Ishikawa (cell line): ENCODE results near the gene NR3C2.

ENCODE experiments used
- CEBPB ChIP-seq: IDR thresholded peaks from 2 replicates; pipeline ENCODE4 v1.6.1; 2012
- CREB1 ChIP-seq: IDR thresholded peaks from 2 replicates; pipeline ENCODE4 v1.6.1; 2012; ENCODE audit warnings: low read depth
- EGR1 ChIP-seq: IDR thresholded peaks from 2 replicates; pipeline ENCODE4 v1.6.1; 2012
- EP300 ChIP-seq: IDR thresholded peaks from 2 replicates; pipeline ENCODE4 v1.6.1; 2012; ENCODE audit warnings: borderline replicate concordance
- FOXM1 ChIP-seq: IDR thresholded peaks from 2 replicates; pipeline ENCODE4 v1.6.1; 2012; ENCODE audit warnings: low read depth, borderline replicate concordance
- NFIC ChIP-seq: IDR thresholded peaks from 2 replicates; pipeline ENCODE4 v1.6.1; 2012
- RAD21 ChIP-seq: IDR thresholded peaks from 2 replicates; pipeline ENCODE4 v1.6.1; 2012; ENCODE audit warnings: low read depth
- TAF1 ChIP-seq: IDR thresholded peaks from 2 replicates; pipeline ENCODE4 v1.6.1; 2012; ENCODE audit warnings: low read depth, mild to moderate bottlenecking
- TCF12 ChIP-seq: IDR thresholded peaks from 2 replicates; pipeline ENCODE4 v1.6.1; 2012; ENCODE audit warnings: low read depth
- TEAD4 ChIP-seq: IDR thresholded peaks from 2 replicates; pipeline ENCODE4 v1.6.1; 2012
- USF1 ChIP-seq: IDR thresholded peaks from 2 replicates; pipeline ENCODE4 v1.6.1; 2012
- YY1 ChIP-seq: IDR thresholded peaks from 2 replicates; pipeline ENCODE4 v1.6.1; 2012; ENCODE audit warnings: low read depth
- ZBTB7A ChIP-seq: IDR thresholded peaks from 2 replicates; pipeline ENCODE4 v1.6.1; 2012; ENCODE audit warnings: low read depth
- TF ChIP-seq, protein P1 (sequence below): IDR thresholded peaks from 2 replicates; pipeline ENCODE4 v1.6.1; 2012; ENCODE audit warnings: low read depth, mild to moderate bottlenecking
- TF ChIP-seq, protein P2 (sequence below): IDR thresholded peaks from 2 replicates; pipeline ENCODE4 v1.6.1; 2012

Gene NR3C2

DNA sequence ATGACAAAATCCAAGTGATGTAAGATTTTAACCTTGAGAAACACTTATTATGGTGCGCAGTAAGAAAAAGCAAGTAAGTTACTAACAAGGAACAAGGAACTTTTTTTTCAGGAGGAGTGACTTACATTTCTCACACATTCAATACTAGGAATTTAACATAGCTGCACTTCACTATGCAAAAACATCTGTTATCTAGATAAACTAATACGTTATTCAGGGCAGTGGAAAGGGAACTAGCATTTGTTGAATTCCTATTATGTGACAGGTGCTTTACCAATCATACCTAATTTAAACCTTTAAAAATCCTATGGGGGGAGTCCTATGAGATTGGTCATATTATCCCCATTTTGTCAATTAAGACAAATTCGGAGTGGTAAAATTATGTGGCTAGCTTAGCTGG lies 238.0 kb downstream of the NR3C2 start:
- TF ChIP-seq, protein P1, sequence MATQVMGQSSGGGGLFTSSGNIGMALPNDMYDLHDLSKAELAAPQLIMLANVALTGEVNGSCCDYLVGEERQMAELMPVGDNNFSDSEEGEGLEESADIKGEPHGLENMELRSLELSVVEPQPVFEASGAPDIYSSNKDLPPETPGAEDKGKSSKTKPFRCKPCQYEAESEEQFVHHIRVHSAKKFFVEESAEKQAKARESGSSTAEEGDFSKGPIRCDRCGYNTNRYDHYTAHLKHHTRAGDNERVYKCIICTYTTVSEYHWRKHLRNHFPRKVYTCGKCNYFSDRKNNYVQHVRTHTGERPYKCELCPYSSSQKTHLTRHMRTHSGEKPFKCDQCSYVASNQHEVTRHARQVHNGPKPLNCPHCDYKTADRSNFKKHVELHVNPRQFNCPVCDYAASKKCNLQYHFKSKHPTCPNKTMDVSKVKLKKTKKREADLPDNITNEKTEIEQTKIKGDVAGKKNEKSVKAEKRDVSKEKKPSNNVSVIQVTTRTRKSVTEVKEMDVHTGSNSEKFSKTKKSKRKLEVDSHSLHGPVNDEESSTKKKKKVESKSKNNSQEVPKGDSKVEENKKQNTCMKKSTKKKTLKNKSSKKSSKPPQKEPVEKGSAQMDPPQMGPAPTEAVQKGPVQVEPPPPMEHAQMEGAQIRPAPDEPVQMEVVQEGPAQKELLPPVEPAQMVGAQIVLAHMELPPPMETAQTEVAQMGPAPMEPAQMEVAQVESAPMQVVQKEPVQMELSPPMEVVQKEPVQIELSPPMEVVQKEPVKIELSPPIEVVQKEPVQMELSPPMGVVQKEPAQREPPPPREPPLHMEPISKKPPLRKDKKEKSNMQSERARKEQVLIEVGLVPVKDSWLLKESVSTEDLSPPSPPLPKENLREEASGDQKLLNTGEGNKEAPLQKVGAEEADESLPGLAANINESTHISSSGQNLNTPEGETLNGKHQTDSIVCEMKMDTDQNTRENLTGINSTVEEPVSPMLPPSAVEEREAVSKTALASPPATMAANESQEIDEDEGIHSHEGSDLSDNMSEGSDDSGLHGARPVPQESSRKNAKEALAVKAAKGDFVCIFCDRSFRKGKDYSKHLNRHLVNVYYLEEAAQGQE: no peak
- no peak for TF ChIP-seq NFIC
- no peak for TF ChIP-seq TEAD4
- no peak for TF ChIP-seq ZBTB7A
- no peak for TF ChIP-seq EP300
- no peak for TF ChIP-seq RAD21
- TF ChIP-seq, protein P2, sequence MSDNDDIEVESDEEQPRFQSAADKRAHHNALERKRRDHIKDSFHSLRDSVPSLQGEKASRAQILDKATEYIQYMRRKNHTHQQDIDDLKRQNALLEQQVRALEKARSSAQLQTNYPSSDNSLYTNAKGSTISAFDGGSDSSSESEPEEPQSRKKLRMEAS: no peak
- TF ChIP-seq YY1: no peak
- no peak for TF ChIP-seq CEBPB
- TF ChIP-seq TCF12: no peak
- TF ChIP-seq USF1: no peak
- no peak for TF ChIP-seq TAF1
- no peak for TF ChIP-seq EGR1
- TF ChIP-seq CREB1: no peak
- no peak for TF ChIP-seq FOXM1

- TF ChIP-seq FOXM1 (0 out of 2 replicates have a peak, but pooled peaks have one; percentile 19), EP300 (peak; percentile 67; the same call in 1 of the 2 replicates), TCF12 (peak; percentile 60), RAD21 (no peak), ZBTB7A (no peak), YY1 (no peak), TEAD4 (peak; percentile 73), USF1 (no peak), NFIC (peak; percentile 71)
- TF ChIP-seq, protein P1: no peak
Measured at GRCh38 chr4:148203056-148203898, 238.9 kb downstream of the NR3C2 start.

DNA sequence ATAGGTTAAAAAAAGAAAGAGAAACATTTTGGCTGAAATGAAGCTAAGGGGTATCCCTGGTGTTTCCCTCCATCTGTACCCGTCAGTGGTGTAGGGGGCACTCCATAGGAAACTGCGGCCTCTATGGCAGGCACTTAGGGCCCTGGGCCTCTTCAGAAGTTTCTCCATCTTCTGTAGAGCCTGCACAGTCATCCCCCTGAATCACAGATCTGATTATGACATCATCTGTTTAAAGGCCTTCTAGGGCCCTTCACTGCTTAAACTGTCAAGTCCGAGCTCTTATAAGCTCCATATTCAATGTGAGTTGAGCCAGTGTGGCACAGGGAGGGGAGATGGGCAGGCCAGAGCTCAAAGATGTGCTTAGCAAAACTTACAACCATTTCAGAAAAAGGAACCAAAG lies 241.3 kb downstream of the NR3C2 start:
- no peak for TF ChIP-seq NFIC
- TF ChIP-seq, protein P2: no peak
- no peak for TF ChIP-seq TCF12
- no peak for TF ChIP-seq CREB1
- TF ChIP-seq TEAD4: no peak
- no peak for TF ChIP-seq ZBTB7A
- TF ChIP-seq FOXM1: no peak
- TF ChIP-seq USF1: no peak
- TF ChIP-seq, protein P1: no peak
- TF ChIP-seq CEBPB: no peak
- no peak for TF ChIP-seq RAD21
- no peak for TF ChIP-seq TAF1
- TF ChIP-seq EP300: no peak
- TF ChIP-seq YY1: no peak
- TF ChIP-seq EGR1: no peak
